ENCODE measurements around the gene SMIM11.

GRCh38 chr21:34363733-34364132 lies 11.6 kb upstream of the SMIM11 start, which contains the start of gene KCNE2:
- TF ChIP-seq POLR2AphosphoS5 (IDR thresholded peaks at IDR 0.05; ENCODE audit: low read depth, low read length) (no peak), REST (IDR thresholded peaks at IDR 0.05; ENCODE audit: insufficient read depth in 1 of 2, low read depth in 2 of 2, low read length in 2 of 2) (no peak), SIN3A (IDR thresholded peaks at IDR 0.05; ENCODE audit: borderline replicate concordance, insufficient read depth, low read length) (no peak), TAF1 (IDR thresholded peaks at IDR 0.05; ENCODE audit: borderline replicate concordance, insufficient read depth, low read length) (no peak), FOXP2 (optimal IDR thresholded peaks at IDR 0.05; ENCODE audit: borderline replicate concordance, extremely low read depth, extremely low read length, insufficient read depth) (no peak)
